GM19351 (cell line): ENCODE data around the gene TEX2.
A peak's percentile ranks its signal among the peaks of the same experiment; 100 is the strongest.

Experiments
- ATAC-seq: cut with Tn5 transposase; IDR thresholded peaks from one replicate; pipeline ENCODE4 v1.9.1; 2021; ENCODE audit warnings: mild to moderate bottlenecking, moderate library complexity; ENCODE audit not compliant: unreplicated experiment

Gene TEX2

DNA sequence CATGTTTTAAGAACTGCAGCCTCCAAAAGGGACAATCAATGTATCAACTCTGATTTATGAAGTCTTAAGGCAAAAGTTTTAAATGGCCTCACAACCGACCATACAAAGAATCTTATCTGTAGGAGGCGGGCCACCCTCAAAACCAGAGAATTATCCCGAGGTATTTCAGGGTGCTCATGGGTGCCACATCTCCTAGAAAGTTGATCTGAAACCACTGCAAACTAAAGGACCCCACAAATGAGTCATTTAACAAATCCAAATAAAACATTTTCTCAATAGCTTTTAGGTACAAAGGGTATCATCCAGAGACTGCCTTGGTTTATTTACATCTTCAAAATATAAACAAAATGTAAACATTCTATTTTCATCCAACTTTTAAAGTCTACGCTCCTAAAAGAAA is 139.9 kb downstream of the TEX2 start:
- ATAC-seq: no peak

- ATAC-seq: peak; percentile 84
Measured at GRCh38 chr17:64120972-64121786, 141.9 kb downstream of the TEX2 start.

GRCh38 chr17:64120159-64120810 is 142.8 kb downstream of the TEX2 start:
- ATAC-seq: no peak

DNA sequence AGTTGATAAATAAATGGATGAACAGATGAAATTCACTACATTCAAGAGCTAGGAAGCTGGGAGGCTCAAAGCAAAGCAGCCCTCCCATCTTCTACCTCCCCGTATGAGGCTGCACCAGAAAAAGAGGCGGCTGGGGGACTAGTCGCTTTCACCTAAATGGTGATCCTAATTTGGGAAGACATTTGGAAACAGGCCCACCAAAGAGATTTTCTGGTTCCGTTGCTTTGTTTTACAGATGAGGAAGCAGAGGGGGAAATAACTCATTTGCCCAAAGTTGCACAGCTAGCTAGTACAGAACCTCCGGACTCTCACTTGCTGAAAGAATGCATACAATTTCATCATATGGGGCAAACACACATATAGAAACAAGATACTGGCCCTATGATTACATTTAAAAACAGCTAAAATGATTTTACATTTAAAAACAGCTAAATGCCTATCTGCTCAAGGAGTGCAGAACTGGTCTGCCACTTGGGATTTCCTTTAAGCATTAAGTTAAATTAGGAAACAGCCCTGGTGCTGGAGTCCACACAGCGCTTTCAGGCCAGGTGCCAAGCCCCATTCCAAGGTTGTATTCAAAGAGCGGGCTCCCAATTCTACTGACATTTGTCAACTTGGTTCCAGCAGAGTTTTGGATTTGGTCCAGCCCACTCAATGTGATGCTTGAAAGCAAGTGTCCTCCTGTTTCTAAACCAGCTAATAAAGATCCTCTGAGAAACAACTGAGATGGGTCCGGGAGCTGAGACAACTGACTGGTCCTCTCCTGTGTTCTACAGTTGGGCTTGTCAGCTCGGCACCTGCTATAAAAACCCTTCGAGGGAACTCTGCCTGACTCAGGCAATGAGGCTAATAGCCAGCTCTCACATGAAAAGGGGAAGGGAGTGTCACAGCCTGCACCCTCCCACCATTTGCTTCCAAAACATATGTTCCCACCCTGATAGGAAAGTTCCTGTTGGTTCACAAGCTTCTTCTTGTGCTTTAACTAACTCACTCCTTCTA is 144.8 kb downstream of the TEX2 start:
- ATAC-seq: no peak

- ATAC-seq: no peak
Measured at GRCh38 chr17:64115822-64116534, 147.1 kb downstream of the TEX2 start.

DNA sequence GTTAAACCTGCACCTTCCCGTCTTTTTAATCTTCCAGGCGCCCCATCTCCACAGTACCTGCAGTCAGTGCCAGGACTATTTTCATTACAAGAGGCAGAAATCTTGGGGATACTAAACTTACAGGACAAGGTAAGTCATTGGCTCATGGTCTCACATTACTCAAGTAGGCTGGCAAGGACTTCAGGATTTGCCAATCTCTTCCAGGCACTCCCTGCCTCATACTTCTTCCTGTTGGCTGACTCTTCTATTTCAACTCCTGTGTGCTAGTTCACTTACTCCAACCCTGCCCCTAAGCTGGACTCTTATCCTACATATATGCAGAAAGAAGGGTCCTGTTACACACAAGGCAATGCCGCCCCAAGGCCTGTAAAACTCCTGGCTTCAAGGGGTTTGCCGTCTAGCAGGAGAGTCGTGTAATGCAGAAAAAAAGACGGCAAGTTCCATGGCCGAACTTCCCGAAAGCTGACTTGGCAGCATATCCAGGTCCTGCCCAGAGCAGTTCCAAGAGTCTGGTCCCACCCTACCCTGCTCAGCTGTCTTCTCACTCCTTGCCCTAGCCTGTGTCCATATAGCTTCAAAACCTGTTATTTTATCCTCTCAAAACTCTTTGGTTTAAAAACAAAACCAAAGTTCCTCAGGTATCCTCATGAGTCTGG is 147.9 kb downstream of the TEX2 start:
- no peak for ATAC-seq

DNA sequence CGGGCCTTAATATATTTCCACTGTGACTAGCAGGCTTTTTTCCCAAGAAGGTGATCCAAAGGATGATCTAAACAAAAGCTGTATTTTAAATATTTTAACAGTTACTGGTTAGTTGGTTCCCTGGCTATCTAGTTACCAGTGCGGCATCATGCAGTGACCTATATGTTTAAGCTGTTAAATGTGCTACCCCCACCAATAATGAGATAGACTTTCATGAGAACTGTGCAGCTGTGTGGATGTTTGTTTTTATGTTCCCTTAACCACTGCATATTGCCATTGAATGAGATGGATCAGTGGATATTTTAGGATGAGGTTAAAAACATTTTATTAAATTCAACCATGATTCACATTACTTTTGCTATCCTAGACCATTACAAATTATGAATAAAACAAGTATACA is 150.1 kb downstream of the TEX2 start:
- no peak for ATAC-seq

- no peak for ATAC-seq
Measured at GRCh38 chr17:64111831-64112230, 151.2 kb downstream of the TEX2 start.

DNA sequence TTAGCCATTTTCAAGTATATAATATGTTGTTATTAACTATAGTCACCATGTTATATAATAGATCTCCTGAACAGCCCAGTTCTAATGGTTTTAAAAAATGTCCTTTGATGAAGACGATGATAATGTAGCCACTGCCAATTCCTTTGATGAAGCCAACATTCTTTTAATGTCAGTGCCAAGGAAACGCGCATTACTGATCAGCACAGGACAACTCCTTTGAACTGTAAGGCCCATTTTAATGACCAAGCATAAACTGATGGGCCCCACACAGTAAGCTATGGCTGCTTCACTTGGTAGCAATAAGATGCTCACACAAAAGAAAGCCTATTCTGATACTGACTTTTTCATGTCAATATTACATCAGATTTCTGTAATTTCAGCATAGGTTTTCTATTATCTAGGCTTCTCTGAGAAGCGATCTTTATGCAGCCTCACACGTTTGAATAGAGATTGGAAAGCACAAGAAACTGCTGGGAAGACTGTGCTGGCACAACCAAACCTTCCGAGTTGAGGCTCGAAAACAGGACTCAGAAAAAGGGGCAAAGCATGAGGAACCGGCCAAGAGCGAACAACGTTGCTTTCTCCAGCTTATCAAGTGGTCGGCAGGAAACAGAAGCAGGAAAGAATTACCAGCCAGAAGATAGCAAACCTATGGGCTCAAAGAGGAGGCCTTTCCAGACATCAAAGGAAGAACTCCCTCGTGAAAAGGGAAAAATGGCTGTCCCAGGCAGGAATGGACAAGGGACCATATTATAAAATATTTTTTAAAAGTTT is 152.5 kb downstream of the TEX2 start:
- no peak for ATAC-seq

DNA sequence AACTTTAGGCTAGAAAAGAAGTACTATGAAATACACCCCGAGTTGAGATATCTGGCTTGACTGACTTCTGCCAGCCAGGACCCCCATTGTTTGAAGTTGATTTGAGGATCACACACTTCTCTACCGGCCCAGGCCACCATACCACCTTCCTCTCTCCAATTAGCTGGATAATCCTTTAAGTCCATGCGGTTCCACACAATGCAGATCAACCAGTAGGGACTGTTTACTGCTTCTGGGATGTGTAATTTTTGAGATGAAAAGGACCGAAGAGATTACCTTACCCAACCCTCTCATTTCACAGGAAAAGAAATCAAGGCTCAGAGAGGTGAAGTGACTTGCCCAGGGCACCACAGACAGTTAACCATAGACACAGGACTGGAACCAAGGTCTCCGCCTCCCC is 153.7 kb downstream of the TEX2 start:
- ATAC-seq: no peak

GRCh38 chr17:64107500-64108236 is 155.4 kb downstream of the TEX2 start:
- no peak for ATAC-seq

GRCh38 chr17:64106918-64107317 is 156.1 kb downstream of the TEX2 start:
- ATAC-seq: no peak

DNA sequence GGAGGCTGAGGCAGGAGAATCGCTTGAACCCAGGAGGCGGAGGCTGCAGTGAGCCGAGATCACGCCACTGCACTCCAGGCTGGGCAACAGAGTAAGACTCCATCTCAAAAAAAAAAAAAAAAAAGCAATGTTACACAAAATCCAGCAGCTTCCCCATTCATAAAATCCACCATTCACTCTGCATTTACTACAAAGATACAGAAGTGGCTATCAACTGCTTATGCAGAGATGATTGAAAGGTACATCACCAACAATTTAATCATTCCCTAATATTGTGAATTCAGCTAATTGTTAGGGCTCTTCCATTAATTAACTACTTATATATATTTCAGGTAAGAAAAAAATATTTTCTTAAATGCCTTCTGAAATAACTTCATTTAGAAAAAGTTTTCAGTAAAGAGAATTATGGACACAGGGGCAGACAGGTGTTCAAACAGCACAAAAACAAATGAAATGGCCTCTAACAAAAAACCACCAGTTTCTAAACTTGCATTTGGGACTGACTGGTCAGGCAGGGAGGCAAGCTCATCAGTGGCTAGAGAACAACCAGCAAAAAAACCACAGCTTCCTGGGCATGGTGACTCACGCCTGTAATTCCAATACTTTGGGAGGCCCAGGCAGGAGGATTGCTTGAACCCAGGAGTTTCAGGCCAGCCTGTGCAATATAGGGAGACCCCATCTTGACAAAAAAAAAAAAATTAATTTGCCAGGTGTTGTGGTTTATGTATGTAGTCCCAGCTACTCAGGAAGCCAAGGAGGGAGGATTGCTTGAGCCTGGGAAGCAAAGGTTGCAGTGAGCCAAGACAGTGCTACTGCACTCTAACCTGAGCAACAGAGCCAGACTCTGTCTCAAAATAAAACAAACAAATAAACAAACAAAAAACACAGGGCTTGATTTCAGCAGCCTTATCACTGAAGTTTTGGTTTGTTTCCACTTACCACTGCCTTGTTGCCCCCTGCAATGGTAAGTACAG is 159.4 kb downstream of the TEX2 start:
- ATAC-seq: no peak

DNA sequence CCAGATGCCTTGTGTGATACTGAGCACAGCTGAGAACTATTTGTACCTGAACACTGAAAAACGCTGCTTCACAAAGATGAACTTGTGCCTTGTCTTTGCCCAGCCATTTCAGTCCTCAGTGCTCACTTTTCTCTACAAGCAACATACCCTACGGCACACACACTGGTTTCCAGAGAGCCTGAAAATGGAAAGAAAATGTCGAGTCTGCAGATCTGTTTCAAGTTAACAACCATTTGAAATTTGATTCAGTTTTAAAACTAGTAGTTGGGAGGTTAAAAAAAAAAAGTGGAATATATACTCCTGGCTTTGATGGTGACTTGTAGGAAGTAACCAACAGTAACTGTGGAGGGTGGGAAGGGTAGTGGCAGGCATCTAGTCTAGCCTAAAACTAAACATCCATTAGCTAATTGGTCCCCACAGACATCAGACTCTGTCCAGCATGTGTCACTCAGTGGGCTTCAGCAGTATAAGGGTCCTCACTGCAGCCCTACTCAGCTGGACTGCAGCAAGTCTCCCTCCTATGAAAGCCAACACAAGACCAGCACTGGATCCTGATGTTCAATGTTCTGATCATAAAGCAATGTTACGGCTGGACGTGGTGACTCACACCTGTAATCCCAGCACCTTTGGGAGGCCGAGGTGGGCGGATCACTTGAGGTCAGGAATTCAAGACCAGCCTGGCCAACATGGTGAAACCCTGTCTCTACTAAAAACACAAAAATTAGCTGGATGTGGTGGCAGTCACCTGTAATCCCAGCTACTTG is 160.3 kb downstream of the TEX2 start:
- ATAC-seq: no peak

DNA sequence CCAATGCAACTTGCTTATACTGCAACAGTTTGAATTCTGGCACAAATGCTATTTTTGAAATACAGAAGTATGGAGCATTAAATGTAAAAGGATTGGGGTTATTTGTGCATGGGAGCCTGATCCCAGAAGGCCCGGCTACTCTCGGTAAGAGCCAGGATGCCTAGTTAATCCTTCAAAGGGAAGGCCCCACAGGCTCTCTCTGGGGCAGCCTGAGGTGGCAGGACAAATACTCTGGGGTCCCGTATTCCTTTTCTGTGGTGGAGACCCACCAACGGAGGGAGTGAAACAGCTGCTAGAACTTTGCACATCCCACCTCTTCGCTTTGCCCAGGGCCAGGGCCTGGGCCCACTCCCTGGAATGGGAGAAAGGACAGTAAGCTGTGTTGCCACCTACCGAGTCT is 163.5 kb downstream of the TEX2 start:
- no peak for ATAC-seq
